Activated CD4-positive, alpha-beta T cell treated with anti-CD3 and anti-CD28 coated beads, Interleukin-2, Interleukin-4, amounts not matched to agents 100 ng/mL and 50 ng/mL, durations not matched to agents 16 hours and 8 hours (primary cell): ENCODE results near the gene BCL11B.

Experiments
- DNase-seq: peaks from one replicate; pipeline ENCODE4 v3.0.0-alpha.2; 2020; ENCODE audit warnings: low spot score

The BCL11B gene

GRCh38 chr14:99181804-99182520, 90.0 kb downstream of the BCL11B start:
- DNase-seq = no peak

- DNase-seq = no peak
Measured at GRCh38 chr14:99181241-99181640, 90.8 kb downstream of the BCL11B start.

DNA sequence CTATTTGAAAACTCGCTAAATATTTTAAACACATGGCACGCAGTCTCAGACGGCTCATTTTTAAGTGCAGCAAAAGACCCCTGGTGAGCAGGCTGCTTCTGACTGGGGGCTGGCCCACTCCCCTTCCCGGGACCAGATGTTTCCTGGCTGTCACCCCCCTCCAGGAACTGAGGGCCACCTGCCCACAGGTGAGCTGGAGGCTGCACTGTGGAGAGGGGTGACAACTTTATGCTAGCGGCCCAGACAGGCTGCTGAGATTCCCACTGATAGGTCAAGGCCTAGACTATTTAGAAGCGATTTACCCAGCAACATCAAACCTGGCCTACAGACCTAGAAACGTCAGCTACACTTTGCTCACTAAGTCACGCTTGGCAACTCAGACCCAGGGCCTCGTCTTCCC, 92.1 kb downstream of the BCL11B start:
- no peak for DNase-seq

GRCh38 chr14:99179506-99179905, 92.5 kb downstream of the BCL11B start:
- DNase-seq = no peak

DNA sequence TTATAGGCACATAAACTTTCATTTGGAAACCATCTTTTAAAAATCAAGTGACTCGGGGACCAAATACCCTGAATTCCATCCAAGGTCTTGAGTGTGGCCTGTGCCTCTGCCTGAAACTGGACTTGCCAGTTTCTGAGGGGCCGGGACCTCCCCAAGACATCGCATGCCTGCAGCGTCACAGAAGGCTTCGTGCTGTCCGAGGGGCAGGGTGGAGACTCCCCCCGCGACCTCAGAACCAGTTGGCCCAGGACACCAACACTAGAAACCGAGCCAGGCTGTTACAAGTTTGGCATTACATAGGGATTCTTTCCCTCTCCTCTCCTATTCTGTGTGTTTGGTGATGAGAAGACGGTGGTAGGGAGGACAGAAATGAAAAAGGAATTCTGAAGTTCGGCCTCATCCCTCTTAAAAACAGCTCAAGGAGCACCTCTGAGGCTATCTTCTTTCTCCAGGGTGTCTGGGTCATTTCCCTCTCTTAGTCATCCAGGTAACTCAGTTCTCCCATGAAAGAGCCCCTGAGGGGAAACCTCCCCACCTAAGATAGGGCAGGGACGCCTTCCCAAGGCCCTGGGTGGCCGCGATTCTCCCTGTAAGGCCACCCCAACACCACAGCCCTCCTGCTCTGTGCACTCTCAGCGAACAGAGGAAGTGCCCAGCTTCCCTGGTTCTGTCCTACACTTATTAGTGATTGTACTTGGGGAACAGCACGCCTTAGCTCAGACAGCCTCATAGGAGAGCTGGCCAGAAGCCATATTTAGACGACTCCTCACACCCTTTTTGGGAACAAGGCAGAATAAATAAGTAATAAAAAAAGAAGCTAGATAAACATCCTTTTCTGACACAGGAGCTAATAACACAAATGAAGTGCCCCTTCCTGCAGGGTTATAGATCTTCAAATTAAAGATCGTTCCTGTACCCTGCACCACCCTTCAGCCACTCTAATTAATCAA, 93.8 kb downstream of the BCL11B start:
- DNase-seq = no peak

DNA sequence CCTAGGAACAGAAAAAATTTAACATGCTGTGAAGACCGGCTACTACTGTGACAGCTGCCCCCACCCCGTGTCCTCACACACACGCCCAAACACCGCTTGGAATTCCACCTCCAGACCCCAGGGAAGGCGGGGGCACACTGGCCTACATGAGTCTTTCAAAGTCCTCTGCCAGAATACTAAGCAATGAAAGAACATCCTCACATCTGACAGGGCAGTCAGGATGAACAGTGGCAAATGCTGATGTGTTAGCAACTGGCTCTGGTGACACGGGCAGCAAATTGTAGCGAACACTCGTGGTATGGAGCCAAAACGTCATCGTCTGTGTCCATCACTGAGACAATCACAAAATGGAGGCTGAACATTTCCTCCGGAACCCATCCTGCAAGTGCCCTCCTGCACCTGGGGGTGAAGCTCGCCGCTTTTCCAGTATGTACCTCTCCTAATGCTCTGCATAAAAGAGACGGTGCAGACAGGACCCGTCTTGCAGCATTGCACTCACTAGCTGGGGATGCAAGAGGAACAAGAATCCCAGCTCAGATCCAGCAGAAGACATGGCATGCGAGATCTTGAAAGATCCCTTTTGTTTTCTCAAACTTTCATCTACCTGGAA, 94.8 kb downstream of the BCL11B start:
- DNase-seq = no peak

GRCh38 chr14:99176156-99176945, 95.6 kb downstream of the BCL11B start:
- DNase-seq = no peak

GRCh38 chr14:99175331-99176155, 96.5 kb downstream of the BCL11B start:
- DNase-seq = no peak

- no peak for DNase-seq
Measured at GRCh38 chr14:99174770-99175319, 97.2 kb downstream of the BCL11B start.

- DNase-seq = no peak
Measured at GRCh38 chr14:99174081-99174769, 97.8 kb downstream of the BCL11B start.

- no peak for DNase-seq
Measured at GRCh38 chr14:99173506-99173905, 98.5 kb downstream of the BCL11B start.

DNA sequence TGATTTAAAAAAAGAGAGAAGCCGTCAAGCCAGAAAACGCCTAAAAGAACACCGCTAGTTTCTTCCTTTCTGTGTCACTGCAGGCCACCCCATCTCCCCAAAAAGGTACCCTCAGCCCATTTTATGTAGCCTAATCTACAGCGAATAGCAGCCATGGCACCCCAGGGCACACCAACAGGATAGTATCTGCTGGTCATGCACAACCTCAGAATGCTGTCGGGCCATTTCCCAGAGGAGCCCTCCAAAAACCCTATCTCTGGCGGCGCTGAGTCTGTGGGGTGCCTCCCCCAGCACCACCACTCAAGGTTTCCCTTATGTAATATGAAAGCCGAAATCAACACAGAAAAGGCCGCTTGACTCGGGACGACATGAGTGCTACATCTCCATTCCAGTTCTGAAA, 98.9 kb downstream of the BCL11B start:
- no peak for DNase-seq

GRCh38 chr14:99171396-99171795, 100.6 kb downstream of the BCL11B start:
- no peak for DNase-seq

GRCh38 chr14:99169776-99170356, 102.1 kb downstream of the BCL11B start:
- no peak for DNase-seq

DNA sequence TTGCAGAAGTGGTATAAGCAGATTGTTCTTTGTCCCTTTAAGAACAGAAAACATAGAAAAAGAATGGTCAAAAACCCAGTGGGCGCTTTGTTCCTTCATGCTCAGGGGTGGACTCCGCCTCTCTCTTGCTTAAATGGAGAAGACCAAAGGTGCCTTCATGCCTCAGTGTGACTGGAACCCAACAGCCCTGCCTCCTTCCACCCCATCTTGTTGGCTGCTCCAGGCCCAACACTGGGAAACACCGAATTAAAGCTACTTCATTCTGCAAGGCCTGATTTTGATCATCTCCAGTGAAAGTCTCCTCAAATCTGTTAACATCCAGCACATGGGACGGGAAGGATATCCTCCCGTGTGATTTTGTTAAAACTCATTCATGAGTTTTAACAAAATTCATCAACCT, 103.7 kb downstream of the BCL11B start:
- DNase-seq = no peak

GRCh38 chr14:99166506-99166905, 105.5 kb downstream of the BCL11B start:
- no peak for DNase-seq

- no peak for DNase-seq
Measured at GRCh38 chr14:99164712-99165111, 107.3 kb downstream of the BCL11B start.

GRCh38 chr14:99163446-99163845, 108.6 kb downstream of the BCL11B start:
- DNase-seq = no peak
